HPDE6-E6E7 (cell line): ENCODE data around the gene STYX.
"Not testable (repeated sequence)": the region's sequence is repeated elsewhere in the genome, so short reads cannot be mapped to it uniquely, and the experiment has no call there.

Experiments
- DNase-seq: peaks from one replicate; pipeline ENCODE4 v3.0.0; 2011; ENCODE audit warnings: missing footprints; ENCODE audit errors: extremely low spot score

STYX gene

GRCh38 chr14:52727509-52727908 lies 2.5 kb upstream of the STYX start:
- DNase-seq, result not testable (repeated sequence)

DNA sequence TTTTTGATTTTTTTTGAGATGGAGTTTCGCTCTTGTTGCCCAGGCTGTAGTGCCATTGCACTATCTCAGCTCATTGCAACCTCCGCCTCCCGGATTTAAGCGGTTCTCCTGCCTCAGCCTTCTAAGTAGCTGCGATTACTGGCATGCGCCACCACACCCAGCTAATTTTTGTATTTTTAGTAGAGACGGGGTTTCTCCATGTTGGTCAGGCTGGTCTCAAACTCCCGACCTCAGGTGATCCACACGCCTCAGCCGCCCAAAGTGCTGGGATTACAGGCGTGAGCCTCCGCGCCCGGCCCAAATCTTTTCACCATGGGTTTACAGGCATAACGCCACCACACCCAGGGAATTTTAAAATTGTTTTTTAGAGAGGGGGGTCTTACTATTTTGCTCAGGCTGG lies 931 bp upstream of the STYX start:
- DNase-seq, result not testable (repeated sequence)

DNA sequence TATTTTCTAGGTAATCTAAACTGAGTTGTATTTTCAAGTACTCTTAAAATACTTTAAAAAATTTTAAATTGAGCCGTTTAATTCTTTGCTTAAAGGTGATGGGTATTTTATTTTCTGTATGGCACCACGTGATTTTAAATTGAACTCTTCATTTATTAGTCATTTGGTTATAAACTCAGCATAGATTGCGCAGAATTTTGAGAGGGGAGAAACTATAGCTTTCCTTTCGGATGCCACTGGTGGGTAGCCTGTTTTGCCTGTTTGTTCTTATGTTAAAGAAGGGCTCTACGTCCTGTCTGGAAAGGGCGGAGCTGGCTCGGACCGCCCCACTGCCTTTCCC lies 411 bp upstream of the STYX start:
- no peak for DNase-seq

- DNase-seq, result no peak
Measured at GRCh38 chr14:52730709-52731111, 744 bp downstream of the STYX start.

- no peak for DNase-seq
Measured at GRCh38 chr14:52733824-52734223, 3.9 kb downstream of the STYX start.

DNA sequence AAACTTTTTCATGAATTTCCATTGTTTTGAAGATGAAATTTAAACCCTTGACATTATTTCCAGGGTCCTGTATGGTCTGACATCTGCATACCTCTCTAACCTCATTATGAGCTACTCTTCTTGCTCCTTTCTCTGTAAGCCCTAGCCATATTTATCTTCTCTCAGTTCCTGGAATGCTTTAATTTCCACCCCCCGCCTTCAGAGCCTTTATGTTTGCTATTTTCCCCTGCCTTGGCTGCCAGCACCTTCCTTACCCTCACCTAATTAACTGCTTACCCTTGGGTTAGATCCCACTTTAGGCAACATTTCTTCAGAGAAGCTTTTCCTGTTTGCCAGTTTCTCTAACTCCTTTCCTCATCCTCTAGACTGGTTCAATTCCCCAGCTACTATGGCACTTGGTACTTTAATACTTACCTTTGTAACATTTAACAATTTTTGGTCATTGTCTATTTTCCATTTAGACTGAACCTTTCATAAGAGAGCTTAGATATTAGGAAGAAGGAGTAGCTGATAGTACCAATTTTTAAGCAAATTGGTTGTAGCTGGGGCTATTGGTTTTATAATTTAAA lies 6.0 kb downstream of the STYX start:
- no peak for DNase-seq

GRCh38 chr14:52738409-52738808 lies 8.4 kb downstream of the STYX start:
- no peak for DNase-seq

DNA sequence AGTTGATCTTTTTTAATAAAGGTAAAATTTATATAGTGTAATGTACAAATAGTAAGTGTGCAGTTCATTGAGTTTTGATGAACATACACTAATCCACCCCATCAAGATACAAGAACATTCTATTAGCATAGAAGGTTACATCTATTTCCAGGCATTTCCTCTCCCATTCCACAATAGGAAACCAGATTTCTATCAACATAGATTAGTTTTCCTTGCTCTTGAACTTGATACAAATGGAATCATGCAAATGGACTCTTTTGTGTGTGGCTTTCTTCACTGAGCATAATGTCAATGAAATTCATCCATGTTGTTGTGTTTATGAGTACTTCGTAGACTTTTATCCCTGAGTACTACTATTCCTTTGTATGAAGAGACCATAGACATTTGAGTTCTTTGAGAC lies 10.8 kb downstream of the STYX start:
- no peak for DNase-seq

DNA sequence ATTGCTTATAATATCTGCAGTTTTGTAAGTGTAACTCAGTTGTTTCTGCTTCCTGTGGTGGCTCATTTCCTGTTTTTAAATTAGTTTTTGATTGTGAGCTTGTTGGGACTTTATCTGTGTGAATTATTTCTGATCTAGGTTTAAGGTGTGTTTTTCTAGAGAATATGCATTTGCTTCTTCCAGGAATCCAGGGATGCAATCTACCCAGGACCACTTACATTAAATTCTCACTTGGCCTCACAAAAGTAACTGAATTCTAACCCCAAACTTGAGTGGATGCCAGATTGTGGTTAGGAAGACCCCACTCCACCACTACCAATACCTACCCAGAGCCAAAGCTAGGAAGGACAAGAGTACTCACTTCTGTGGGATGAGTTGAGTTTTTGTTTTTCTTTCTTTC lies 11.9 kb downstream of the STYX start:
- no peak for DNase-seq

GRCh38 chr14:52748647-52749292 lies 18.8 kb downstream of the STYX start:
- no peak for DNase-seq

GRCh38 chr14:52755607-52756316 lies 25.8 kb downstream of the STYX start:
- no peak for DNase-seq

DNA sequence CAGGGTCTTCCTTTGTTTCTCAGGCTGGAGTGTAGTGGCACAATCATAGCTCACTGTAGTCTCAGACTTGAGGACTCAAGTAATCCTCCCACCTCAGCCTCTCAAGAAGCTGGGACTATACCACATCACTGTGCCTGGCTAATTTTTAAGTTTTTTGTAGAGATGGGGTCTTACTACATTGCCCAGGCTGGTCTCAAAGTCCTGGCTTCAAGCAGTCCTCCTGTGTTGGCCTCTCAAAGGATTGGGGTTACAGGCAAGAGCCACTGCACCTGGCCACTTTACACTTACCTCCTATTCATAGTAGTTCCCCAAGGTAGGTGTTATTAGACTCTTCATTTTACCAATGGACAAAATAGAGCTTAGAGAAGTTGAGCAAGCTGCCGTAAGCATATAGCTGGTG lies 29.2 kb downstream of the STYX start:
- no peak for DNase-seq

- DNase-seq, result not testable (repeated sequence)
Measured at GRCh38 chr14:52762923-52763322, 33.0 kb downstream of the STYX start.

GRCh38 chr14:52767058-52767833 lies 37.3 kb downstream of the STYX start:
- DNase-seq, result no peak

GRCh38 chr14:52769887-52770286 lies 39.9 kb downstream of the STYX start:
- no peak for DNase-seq

GRCh38 chr14:52776816-52777215 lies 46.9 kb downstream of the STYX start:
- no peak for DNase-seq

- no peak for DNase-seq
Measured at GRCh38 chr14:52778702-52779101, 48.7 kb downstream of the STYX start.

DNA sequence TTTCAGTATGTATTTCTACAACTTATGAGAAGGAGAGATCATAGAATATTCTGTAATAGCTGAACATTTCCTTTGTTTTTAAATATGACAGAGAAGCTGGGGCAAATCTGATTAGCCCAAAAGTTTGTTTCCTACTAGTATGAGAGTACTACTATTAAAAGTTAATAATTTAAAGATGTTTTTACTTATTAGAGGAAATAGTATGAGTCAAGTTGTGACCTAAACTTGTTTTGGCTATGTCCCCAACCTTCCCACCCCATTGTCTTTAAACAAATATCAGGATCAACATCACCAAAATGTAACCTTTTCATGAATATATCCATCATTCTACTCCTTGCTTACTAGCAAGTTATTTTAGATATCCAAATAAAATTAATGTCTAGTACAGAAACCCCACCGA lies 50.9 kb downstream of the STYX start:
- DNase-seq, result no peak

- no peak for DNase-seq
Measured at GRCh38 chr14:52781629-52782028, 51.7 kb downstream of the STYX start.

GRCh38 chr14:52783206-52783605 lies 53.2 kb downstream of the STYX start:
- no peak for DNase-seq

GRCh38 chr14:52786887-52787286 lies 56.9 kb downstream of the STYX start:
- no peak for DNase-seq

DNA sequence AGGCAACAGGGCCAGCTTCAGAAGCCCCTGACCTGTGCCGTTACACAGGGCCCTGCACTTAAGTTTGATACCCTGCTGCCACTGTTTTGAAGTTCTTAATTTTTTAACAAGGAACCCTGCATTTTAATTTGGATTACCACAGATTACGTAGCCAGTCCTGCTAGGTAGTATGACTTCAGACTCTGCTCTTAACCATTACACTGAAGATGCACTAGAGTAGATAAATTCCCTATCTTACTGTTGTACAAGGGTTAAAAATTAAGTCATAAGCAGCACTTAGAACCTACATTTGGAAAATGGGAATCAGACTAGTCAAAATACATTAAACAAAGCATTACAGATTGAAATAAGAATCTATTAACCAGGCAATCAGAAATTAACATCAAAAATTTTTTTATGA lies 59.2 kb downstream of the STYX start:
- DNase-seq, result no peak
